ENCODE data around the gene TNFRSF17.
"Not testable (repeated sequence)": the region's sequence is repeated elsewhere in the genome, so short reads cannot be mapped to it uniquely, and the experiment has no call there.

The TNFRSF17 gene

GRCh38 chr16:11964761-11965551, at the start of gene TNFRSF17:
Gene TNFRSF17 (plus strand): TSS chr16:11965210. CDS start chr16:11965325, 115 bp downstream.
- no peak for DNase-seq

- DNase-seq: peak; percentile 82 to 84
Observed at GRCh38 chr16:11915644-11916523, 49.1 kb upstream of the TNFRSF17 start, which contains the start of gene GSPT1. Gene GSPT1 (minus strand): TSS chr16:11915956. CDS start chr16:11915720, 236 bp downstream.

- no peak for DNase-seq
Observed at GRCh38 chr16:11916524-11917285, 48.3 kb upstream of the TNFRSF17 start.

GRCh38 chr16:11924046-11924445, 41.0 kb upstream of the TNFRSF17 start:
- not testable (repeated sequence) for DNase-seq

GRCh38 chr16:11927350-11927749, 37.7 kb upstream of the TNFRSF17 start:
- DNase-seq: not testable (repeated sequence)

GRCh38 chr16:11941945-11942344, 23.1 kb upstream of the TNFRSF17 start, which contains the start of gene NPIPB2:
Gene NPIPB2 (minus strand): TSS chr16:11942045. CDS start chr16:11942045, 0 bp downstream.
- DNase-seq: not testable (repeated sequence)

GRCh38 chr16:11946433-11946832, 18.6 kb upstream of the TNFRSF17 start:
- no peak for DNase-seq

GRCh38 chr16:11948819-11949218, 16.2 kb upstream of the TNFRSF17 start:
- no peak for DNase-seq

- DNase-seq: peak; percentile 3 to 38
Observed at GRCh38 chr16:11949527-11949926, 15.5 kb upstream of the TNFRSF17 start.

GRCh38 chr16:11950388-11950787, 14.6 kb upstream of the TNFRSF17 start:
- DNase-seq: no peak

- DNase-seq: not testable (repeated sequence)
Observed at GRCh38 chr16:11953576-11953975, 11.4 kb upstream of the TNFRSF17 start.

- no peak for DNase-seq
Observed at GRCh38 chr16:11955713-11956123, 9.3 kb upstream of the TNFRSF17 start.

GRCh38 chr16:11956558-11956957, 8.5 kb upstream of the TNFRSF17 start:
- no peak for DNase-seq

- DNase-seq: no peak
Observed at GRCh38 chr16:11957591-11958395, 7.2 kb upstream of the TNFRSF17 start.

GRCh38 chr16:11962457-11962856, 2.6 kb upstream of the TNFRSF17 start:
- DNase-seq: not testable (repeated sequence)

- not testable (repeated sequence) for DNase-seq
Observed at GRCh38 chr16:11962978-11963377, 2.0 kb upstream of the TNFRSF17 start.

- DNase-seq: no peak
Observed at GRCh38 chr16:11963706-11964105, 1.3 kb upstream of the TNFRSF17 start.

GRCh38 chr16:11966173-11966572, 1.2 kb downstream of the TNFRSF17 start:
- DNase-seq: no peak

GRCh38 chr16:11967195-11967911, 2.3 kb downstream of the TNFRSF17 start:
- DNase-seq: no peak

- no peak for DNase-seq
Observed at GRCh38 chr16:11968577-11968976, 3.6 kb downstream of the TNFRSF17 start.

- not testable (repeated sequence) for DNase-seq
Observed at GRCh38 chr16:11970292-11970691, 5.3 kb downstream of the TNFRSF17 start.

Data from Kasumi-1 (cell line).